Activated T-helper 9 cell treated with anti-CD3 and anti-CD28 coated beads, Interleukin-2, amount 50 U/mL, for 16 hours (primary cell): Measurements from ENCODE around the gene BPIFB6.
"Not testable (repeated sequence)": the region's sequence is repeated elsewhere in the genome, so short reads cannot be mapped to it uniquely, and the experiment has no call there.

ENCODE experiments used
- DNase-seq: peaks from one replicate; pipeline ENCODE4 v3.0.0-alpha.2; 2020; ENCODE audit warnings: low read depth

BPIFB6 gene

GRCh38 chr20:33028875-33029274 lies 2.6 kb upstream of the BPIFB6 start:
- no peak for DNase-seq

GRCh38 chr20:33030076-33030475 lies 1.4 kb upstream of the BPIFB6 start:
- DNase-seq = no peak

GRCh38 chr20:33030569-33030968 lies 879 bp upstream of the BPIFB6 start:
- DNase-seq = no peak

GRCh38 chr20:33032555-33032954 lies 1.1 kb downstream of the BPIFB6 start:
- DNase-seq = no peak

- DNase-seq = no peak
Observed at GRCh38 chr20:33033381-33033780, 1.9 kb downstream of the BPIFB6 start.

GRCh38 chr20:33034115-33034514 lies 2.7 kb downstream of the BPIFB6 start:
- DNase-seq = no peak

- DNase-seq = no peak
Observed at GRCh38 chr20:33034901-33035492, 3.5 kb downstream of the BPIFB6 start.

- DNase-seq = no peak
Observed at GRCh38 chr20:33037456-33037855, 6.0 kb downstream of the BPIFB6 start.

GRCh38 chr20:33038243-33038642 lies 6.8 kb downstream of the BPIFB6 start:
- no peak for DNase-seq

- no peak for DNase-seq
Observed at GRCh38 chr20:33042430-33042829, 11.0 kb downstream of the BPIFB6 start.

GRCh38 chr20:33042983-33043730 lies 11.7 kb downstream of the BPIFB6 start:
- DNase-seq = no peak

GRCh38 chr20:33043731-33044181 lies 12.3 kb downstream of the BPIFB6 start:
- no peak for DNase-seq

GRCh38 chr20:33045129-33045721 lies 13.8 kb downstream of the BPIFB6 start:
- not testable (repeated sequence) for DNase-seq

GRCh38 chr20:33046412-33046811 lies 15.0 kb downstream of the BPIFB6 start:
- no peak for DNase-seq

- DNase-seq = no peak
Observed at GRCh38 chr20:33051333-33051732, 19.9 kb downstream of the BPIFB6 start.

GRCh38 chr20:33053291-33054106 lies 22.1 kb downstream of the BPIFB6 start, which contains the start of gene BPIFB3:
Gene BPIFB3, plus strand, starts transcription at chr20:33053903. Its CDS starts 1,533 bp downstream, at chr20:33055436.
- no peak for DNase-seq

GRCh38 chr20:33054381-33054780 lies 22.9 kb downstream of the BPIFB6 start:
- no peak for DNase-seq

- DNase-seq = no peak
Observed at GRCh38 chr20:33054791-33055190, 23.3 kb downstream of the BPIFB6 start.

GRCh38 chr20:33059136-33059535 lies 27.7 kb downstream of the BPIFB6 start:
- DNase-seq = no peak

- no peak for DNase-seq
Observed at GRCh38 chr20:33059741-33060390, 28.4 kb downstream of the BPIFB6 start.

GRCh38 chr20:33061658-33062028 lies 30.2 kb downstream of the BPIFB6 start:
- no peak for DNase-seq
